Fibroblast of lung (primary cell): ENCODE measurements around the gene ZC3H12D. TPM values are rescaled to one million over a fixed set of nuclear protein-coding genes. Genes with fewer than 3 reads are reported as not detected.

Experiments used
- DNase-seq, 2 donors: peaks; one replicate each; pipeline versions ENCODE4 v3.0.0 to v3.0.0-alpha.2; 2010; ENCODE audit warnings: low read depth in 2 of 2
- H2AFZ ChIP-seq: 2 replicates; pipeline ENCODE4 v1.5.1; 2012; ENCODE audit warnings: low read length, control low read depth, inconsistent platforms
- H3K27ac ChIP-seq: 2 replicates; pipeline ENCODE4 v1.5.1; 2011; ENCODE audit warnings: low read length, control low read depth; ENCODE audit not compliant: insufficient read depth
- H3K27me3 ChIP-seq: 2 replicates; pipeline ENCODE4 v1.5.1; 2011; ENCODE audit warnings: mild to moderate bottlenecking, low read length; ENCODE audit not compliant: control insufficient read depth, insufficient read depth
- H3K36me3 ChIP-seq: 2 replicates; pipeline ENCODE4 v1.5.1; 2011; ENCODE audit warnings: low read length; ENCODE audit not compliant: control insufficient read depth, insufficient read depth
- H3K4me1 ChIP-seq: 2 replicates; pipeline ENCODE4 v1.5.1; 2011; ENCODE audit warnings: low read length; ENCODE audit not compliant: control insufficient read depth, insufficient read depth; ENCODE audit errors: extremely low read depth
- H3K4me2 ChIP-seq: 2 replicates; pipeline ENCODE4 v1.5.1; 2011; ENCODE audit warnings: low read length, control low read depth; ENCODE audit not compliant: insufficient read depth; ENCODE audit errors: extremely low read depth
- H3K4me3 ChIP-seq, 4 experiments: fragments of 200-600 bp in 1 of 4; sonication (generic) in 1 of 4; replicated peaks in 1 of 4; 2 replicates each; pipeline ENCODE4 v1.5.1; 2011 to 2016; ENCODE audit warnings: low read length in 4 of 4, low read depth in 3 of 4, mild to moderate bottlenecking in 3 of 4, control low read depth in 2 of 4, inconsistent platforms in 1 of 4, mixed read lengths in 1 of 4; ENCODE audit not compliant: insufficient read depth in 1 of 4; ENCODE audit errors: control extremely low read depth in 1 of 4
- H3K79me2 ChIP-seq: 2 replicates; pipeline ENCODE4 v1.5.1; 2012; ENCODE audit warnings: mild to moderate bottlenecking, low read length, inconsistent platforms; ENCODE audit not compliant: control insufficient read depth, insufficient read depth
- H3K9ac ChIP-seq: 2 replicates; pipeline ENCODE4 v1.5.1; 2011; ENCODE audit warnings: mild to moderate bottlenecking, low read length, control low read depth; ENCODE audit not compliant: insufficient read depth
- H3K9me3 ChIP-seq: 2 replicates; pipeline ENCODE4 v1.5.1; 2012; ENCODE audit warnings: low read depth, low read length; ENCODE audit not compliant: control insufficient read depth, insufficient read depth
- H4K20me1 ChIP-seq: 2 replicates; pipeline ENCODE4 v1.5.1; 2011; ENCODE audit warnings: low read length; ENCODE audit not compliant: control insufficient read depth, insufficient read depth; ENCODE audit errors: extremely low read depth
- CTCF ChIP-seq, 2 donors: IDR thresholded peaks in 1 of 2; conservative IDR thresholded peaks in 1 of 2; 1 replicate in 1 of 2; 2 replicates in 1 of 2; pipeline ENCODE4 v1.5.1; 2011 to 2012; ENCODE audit warnings: low read length in 2 of 2, control low read depth in 1 of 2, inconsistent platforms in 1 of 2, low read depth in 1 of 2, mild to moderate bottlenecking in 1 of 2
- EZH2 ChIP-seq: IDR thresholded peaks from 2 replicates; pipeline ENCODE4 v1.5.1; 2012; ENCODE audit warnings: low read length, control low read depth, mild to moderate bottlenecking; ENCODE audit errors: missing control alignments
- polyA plus RNA-seq, 2 donors: library from polyadenylated mRNA; depleted of rRNA in 1 of 2; stranded (reverse) in 1 of 2; unstranded in 1 of 2; fragments of >200 nt; gene quantifications; 2 replicates each; pipeline ENCODE4 v1.2.1, GENCODE V29; 2011 to 2012; ENCODE audit warnings: missing spikeins in 1 of 2
- total RNA-seq: library from RNA; depleted of rRNA; stranded (reverse); fragments of >200 nt; gene quantifications from 2 replicates; pipeline ENCODE4 v1.2.1, GENCODE V29; 2014

Gene ZC3H12D
- total and polyA plus RNA-seq, 2 donors (not counting 1 experiment from before 2014, with no cell fraction given), result 0.01 to 0.17 TPM

GRCh38 chr6:149403534-149403933 is 81.3 kb downstream of the ZC3H12D start:
- no peak overlapping the region for H3K4me3 ChIP-seq
- H3K79me2 ChIP-seq, result no peaks in the 10 kb centered on the region
- no peaks in the 10 kb centered on the region for H3K27me3 ChIP-seq
- DNase-seq, result no peak
- peaks cover 5% of the 10 kb centered on the region for H3K36me3 ChIP-seq
- no peak overlapping the region for H3K27ac ChIP-seq
- H3K4me2 ChIP-seq, result no peak overlapping the region
- H4K20me1 ChIP-seq, result no peaks in the 10 kb centered on the region
- no peak overlapping the region for H2AFZ ChIP-seq
- no peaks in the 10 kb centered on the region for H3K9me3 ChIP-seq
- no peaks in the 10 kb centered on the region for H3K4me1 ChIP-seq
- TF ChIP-seq EZH2, result no peak
- TF ChIP-seq CTCF (conservative IDR thresholded peaks at IDR 0.05 in 1 of 2, IDR thresholded peaks at IDR 0.05 in 1 of 2; ENCODE audit: low read depth in 1 of 2, low read length in 2 of 2), result no peak
- no peak overlapping the region for H3K9ac ChIP-seq

GRCh38 chr6:149400050-149400449 is 84.8 kb downstream of the ZC3H12D start, which contains the start of gene SUMO4:
SUMO4 (plus strand) TSS chr6:149400262; CDS start chr6:149400392, 130 bp downstream.
- H3K27me3 ChIP-seq, result no peaks in the 10 kb centered on the region
- H3K27ac ChIP-seq, result no peak within 1 kb of the TSS
- no peak within 1 kb of the TSS for H2AFZ ChIP-seq
- H3K36me3 ChIP-seq, result peaks cover 5% of the 10 kb centered on the region
- no peaks in the 10 kb centered on the region for H3K4me1 ChIP-seq
- no peak for DNase-seq
- H4K20me1 ChIP-seq, result no peaks in the 10 kb centered on the region
- no peak within 1 kb of the TSS for H3K4me2 ChIP-seq
- H3K9ac ChIP-seq, result no peak within 1 kb of the TSS
- no peaks in the 10 kb centered on the region for H3K79me2 ChIP-seq
- H3K9me3 ChIP-seq, result no peaks in the 10 kb centered on the region
- no peak within 1 kb of the TSS for H3K4me3 ChIP-seq
- TF ChIP-seq EZH2 (no peak), CTCF (conservative IDR thresholded peaks at IDR 0.05 in 1 of 2, IDR thresholded peaks at IDR 0.05 in 1 of 2; ENCODE audit: low read depth in 1 of 2, low read length in 2 of 2) (no peak)

- Histone ChIP-seq H3K27me3 (no peaks in the 10 kb centered on the region), H3K9me3 (no peaks in the 10 kb centered on the region), H3K4me3 (no peak overlapping the region), H3K36me3 (peaks cover 5% of the 10 kb centered on the region), H3K4me2 (no peak overlapping the region), H3K4me1 (no peaks in the 10 kb centered on the region), H3K9ac (no peak overlapping the region), H3K27ac (no peak overlapping the region), H2AFZ (no peak overlapping the region), H4K20me1 (no peaks in the 10 kb centered on the region), H3K79me2 (peaks cover 3% of the 10 kb centered on the region)
- DNase-seq, result no peak
- TF ChIP-seq EZH2, result no peak
Observed at GRCh38 chr6:149397384-149397783, 87.4 kb downstream of the ZC3H12D start.

Other genes starting within 250 kb of the ZC3H12D start
- 18.7 and 27.2 TPM in 2 replicates for gene TAB2, start 167.3 kb downstream of the ZC3H12D start, total RNA-seq
- 41.4 and 49.7 TPM in 2 replicates for gene TAB2, start 167.3 kb downstream of the ZC3H12D start, polyA plus RNA-seq
- 1.0 and 2.1 TPM in 2 replicates for gene SUMO4, start 84.8 kb downstream of the ZC3H12D start, total RNA-seq
- gene SUMO4, start 84.8 kb downstream of the ZC3H12D start, polyA plus RNA-seq, result not detected in 2 replicates
- 37.5 and 41.1 TPM in 2 replicates for gene PPIL4, start 61.0 kb upstream of the ZC3H12D start, total RNA-seq
- 15.2 and 15.9 TPM in 2 replicates for gene PPIL4, start 61.0 kb upstream of the ZC3H12D start, polyA plus RNA-seq
- gene GINM1, start 81.4 kb upstream of the ZC3H12D start, total RNA-seq, result 53.8 and 56.8 TPM in 2 replicates
- 54.7 and 91.1 TPM in 2 replicates for gene GINM1, start 81.4 kb upstream of the ZC3H12D start, polyA plus RNA-seq
- 36.2 and 37.0 TPM in 2 replicates for gene KATNA1, start 163.7 kb upstream of the ZC3H12D start, total RNA-seq
- gene KATNA1, start 163.7 kb upstream of the ZC3H12D start, polyA plus RNA-seq, result 22.5 and 27.9 TPM in 2 replicates
- 7.4 and 8.6 TPM in 2 replicates for gene LATS1, start 233.1 kb upstream of the ZC3H12D start, total RNA-seq
- gene LATS1, start 233.1 kb upstream of the ZC3H12D start, polyA plus RNA-seq, result 14.5 and 20.3 TPM in 2 replicates